TTC549 (cell line): Measurements from ENCODE around the gene LPP.

Experiments
- FAIRE-seq: peaks from 2 replicates; lab custom pipeline; 2012; peaks lifted over from hg19 to GRCh38; lab: Jason Lieb, UNC

LPP gene

DNA sequence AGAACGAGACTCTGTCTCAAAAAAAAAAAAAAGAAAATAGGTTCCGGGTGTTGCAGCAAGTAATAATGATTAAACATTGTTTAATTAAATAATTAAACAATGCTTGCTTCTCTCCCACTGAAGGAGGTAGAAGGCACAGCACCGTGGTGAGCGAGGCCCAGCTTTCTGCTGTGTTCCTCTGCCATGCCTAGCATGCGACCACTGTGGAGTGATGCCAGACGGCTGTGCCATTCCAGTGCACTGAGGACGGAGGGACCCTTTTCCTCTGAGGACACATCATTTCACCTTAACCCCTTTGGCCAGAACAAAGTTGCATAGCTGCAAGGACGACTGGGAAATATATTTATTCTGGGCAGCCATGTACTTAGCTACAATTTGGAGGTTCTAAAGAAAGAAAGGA lies 695.0 kb downstream of the LPP start:
- FAIRE-seq: no peak

DNA sequence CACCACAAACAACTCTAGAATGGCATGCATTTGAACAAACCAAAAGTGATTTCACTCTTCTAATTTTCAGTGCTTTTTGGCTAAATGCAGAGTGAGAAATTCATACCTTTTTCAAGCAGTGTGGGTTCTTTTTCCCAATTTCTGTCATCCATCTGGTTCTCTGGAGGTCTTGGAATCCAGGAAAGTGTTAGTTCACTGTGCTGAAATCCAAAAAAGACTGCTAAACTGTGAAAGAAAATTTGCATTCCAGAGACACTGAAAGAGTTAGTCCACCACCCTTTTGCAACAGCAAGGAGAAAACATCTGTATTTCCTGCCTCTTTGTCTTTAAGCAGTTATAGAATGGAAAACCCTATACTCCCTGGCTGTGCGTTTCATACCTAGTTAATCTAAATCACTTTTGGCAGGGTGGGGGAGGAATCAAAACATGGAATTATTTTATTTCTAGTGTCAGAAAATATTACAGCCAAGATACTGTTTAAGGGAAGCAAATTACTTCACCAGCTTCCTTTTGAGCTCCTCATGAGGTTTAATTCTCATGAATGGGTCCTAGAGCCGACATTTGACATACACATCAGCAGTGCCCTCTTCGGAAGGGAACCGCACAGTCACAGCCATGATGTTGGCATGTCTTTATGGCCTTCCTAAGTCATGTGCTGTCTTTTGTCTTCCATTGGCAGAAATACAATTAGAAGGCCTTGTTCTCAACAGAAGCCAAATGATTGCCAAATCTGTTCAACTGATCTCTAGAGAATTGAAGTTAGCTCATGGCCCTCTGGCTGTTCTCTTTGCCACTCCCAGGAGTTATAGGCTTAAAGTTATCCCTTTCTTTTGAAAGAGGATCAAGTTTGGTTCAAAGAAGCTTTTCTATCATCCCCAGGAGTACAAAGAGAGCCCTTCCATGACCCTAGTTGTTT lies 700.2 kb downstream of the LPP start:
- FAIRE-seq: no peak

GRCh38 chr3:188854772-188855149 lies 700.8 kb downstream of the LPP start:
- FAIRE-seq: no peak

DNA sequence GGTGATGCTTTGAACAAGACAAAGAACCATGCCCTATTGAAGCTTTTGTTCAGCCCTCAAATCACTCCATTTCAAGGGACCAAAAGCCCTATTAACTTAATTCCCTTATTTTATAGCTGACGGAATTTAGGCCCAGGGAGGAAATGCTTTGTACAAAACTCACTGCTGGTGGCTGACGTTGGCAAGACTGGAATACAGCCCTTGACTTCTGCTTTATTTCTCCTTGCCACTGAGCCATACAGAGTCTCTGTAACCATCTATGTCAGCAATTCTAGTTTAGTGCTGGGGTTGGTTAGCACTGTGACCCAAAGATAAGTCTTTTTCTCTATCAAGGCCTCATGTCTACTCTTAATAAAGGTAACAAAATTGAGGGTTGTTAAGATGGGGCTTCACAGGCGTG lies 701.7 kb downstream of the LPP start:
- FAIRE-seq: no peak

- no peak for FAIRE-seq
These were observed 706.2 kb downstream of the LPP start for GRCh38 chr3:188860147-188860546.

DNA sequence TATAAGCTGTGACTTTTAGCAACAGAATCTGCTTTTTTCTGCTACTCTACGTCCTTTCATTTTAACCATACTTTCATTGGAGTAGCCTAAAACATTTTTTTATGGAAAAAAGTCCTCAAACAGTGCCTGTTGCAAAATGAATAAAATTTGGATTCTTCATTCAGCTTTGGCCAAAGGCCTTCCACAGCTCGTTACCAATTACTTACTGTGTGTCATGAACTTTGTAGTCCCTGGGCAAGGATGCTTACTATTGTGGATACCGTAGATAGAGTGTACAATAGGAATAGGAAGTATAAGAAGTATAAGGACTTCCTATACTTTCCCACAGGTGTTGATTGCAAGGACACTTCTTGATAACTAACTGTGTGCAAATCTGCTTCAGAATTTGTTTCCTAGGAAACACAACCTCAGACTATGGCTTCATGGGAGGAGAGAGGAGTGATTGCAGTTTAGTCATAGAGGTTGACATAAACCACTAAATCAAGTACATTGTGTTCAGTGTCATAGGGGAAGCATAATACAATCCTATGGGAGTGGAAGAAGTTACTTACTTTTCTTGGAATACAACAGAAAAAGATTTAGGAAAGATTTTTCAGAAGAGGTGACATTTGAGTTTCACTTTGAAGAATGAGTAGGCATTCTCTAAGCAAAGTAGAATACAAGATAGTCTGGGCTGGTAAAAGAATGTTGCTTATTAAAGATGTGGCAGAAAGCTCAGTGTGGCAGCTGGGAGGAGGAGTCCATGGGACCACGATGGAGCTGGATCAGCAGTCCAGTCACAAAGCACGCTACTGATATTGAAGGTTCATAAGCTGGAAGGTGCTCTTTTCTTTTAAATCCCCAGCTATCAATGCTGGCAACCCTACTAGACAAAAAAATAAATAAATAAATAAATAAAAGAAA lies 708.1 kb downstream of the LPP start:
- FAIRE-seq: no peak

DNA sequence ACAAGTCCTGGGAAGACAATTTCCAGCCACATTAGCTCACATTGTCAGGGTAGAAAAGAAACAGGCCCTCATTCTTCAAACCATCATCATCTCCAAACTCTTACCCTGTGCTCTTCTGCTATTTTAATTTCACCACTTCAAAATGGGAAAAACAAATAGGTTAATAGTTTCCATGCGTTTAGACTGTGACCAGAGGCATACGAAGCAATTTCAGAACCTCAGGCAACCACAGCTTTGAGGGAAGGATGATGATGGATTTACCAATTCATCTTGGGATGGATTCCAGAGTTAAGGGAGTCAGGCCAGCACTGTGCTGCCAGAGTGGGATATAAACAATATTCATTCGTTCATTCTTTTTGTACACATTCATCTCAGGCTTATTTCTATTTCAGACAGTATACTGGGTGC lies 710.0 kb downstream of the LPP start:
- FAIRE-seq: no peak

DNA sequence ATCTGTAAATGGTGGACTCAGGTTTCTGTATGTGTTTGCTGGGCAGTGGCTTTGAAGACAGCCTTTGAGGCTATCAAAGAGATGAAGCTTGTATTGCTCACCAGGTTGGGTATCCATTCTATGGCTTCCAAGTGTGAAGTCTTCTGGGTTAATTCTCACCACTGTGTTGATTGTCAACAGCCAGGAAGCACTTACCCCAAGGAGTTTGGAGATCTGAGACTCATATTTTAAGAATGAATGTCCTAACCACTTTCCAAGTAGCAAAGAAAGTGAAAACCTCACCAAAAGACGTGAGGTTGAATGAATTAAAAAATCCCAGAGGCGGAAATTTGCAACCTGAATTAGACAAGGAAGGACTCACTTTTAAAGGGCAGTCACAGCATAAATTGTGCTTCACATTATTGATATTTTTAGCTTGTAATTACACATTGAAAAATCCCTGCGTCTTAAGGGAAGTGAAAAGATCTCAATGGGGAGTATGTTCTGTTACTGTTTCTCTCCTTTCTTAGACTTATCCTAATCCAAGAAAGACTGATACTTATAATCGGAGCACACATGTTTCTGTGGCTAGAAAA lies 713.8 kb downstream of the LPP start:
- FAIRE-seq: no peak

GRCh38 chr3:188868803-188869202 lies 714.8 kb downstream of the LPP start:
- no peak for FAIRE-seq

- FAIRE-seq: no peak
These were observed 715.7 kb downstream of the LPP start for GRCh38 chr3:188869628-188870027.

DNA sequence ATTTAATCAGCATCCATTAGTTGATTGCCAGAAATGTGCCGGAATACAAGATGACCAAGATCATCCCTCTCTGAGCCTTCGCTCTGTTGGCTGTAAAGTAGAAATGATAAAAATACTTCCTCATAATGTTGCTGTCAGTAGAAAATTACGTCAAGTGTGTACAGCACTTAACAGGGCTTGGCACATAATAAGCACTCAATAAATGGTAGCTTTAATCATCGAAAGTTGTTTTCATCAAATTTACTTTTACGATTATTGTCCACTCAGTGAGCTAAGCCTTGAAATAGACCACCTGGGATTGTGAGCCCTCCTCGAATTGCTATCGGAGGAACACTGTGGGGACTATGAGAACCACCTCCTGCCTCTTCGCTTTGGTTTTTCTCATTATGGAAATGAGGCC lies 716.5 kb downstream of the LPP start:
- FAIRE-seq: no peak

DNA sequence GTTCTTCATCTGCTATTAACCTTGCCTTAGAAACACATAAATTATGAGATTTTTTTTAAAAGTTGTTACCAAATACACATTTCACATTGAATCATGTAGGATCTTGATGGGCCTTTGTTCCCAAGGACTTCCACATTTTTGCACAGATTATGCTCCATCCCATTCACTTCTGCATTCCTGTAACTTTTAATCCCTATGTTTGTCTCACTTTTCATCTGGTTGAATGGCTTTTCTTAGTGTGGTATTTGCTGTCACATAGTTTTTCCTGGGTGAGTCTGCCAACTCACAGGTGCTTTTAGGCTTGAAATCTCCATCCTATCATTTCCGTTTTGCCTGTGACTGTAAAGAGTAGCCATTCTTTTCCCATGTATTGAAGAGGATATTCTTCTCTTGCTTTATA lies 720.6 kb downstream of the LPP start:
- FAIRE-seq: no peak

- no peak for FAIRE-seq
These were observed 721.5 kb downstream of the LPP start for GRCh38 chr3:188875413-188875812.

GRCh38 chr3:188876370-188876769 lies 722.4 kb downstream of the LPP start:
- FAIRE-seq: no peak

DNA sequence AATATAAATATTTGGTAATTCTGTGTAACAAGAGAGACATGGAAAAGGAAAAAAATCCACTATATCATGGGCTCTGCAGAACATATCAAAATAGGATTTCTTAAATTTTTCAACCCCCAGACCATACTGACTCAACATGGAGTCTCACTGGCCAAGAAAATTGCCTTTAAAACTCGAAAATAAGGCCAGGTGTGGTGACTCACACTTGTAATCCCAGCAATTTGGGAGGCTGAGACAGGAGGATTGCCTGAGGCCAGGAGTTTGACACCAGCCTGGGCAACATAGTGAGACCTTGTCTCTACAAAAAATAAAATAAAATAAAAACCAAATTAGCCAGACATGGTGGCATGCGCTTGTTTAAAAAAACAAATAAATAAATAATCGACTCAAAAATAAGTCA lies 723.4 kb downstream of the LPP start:
- FAIRE-seq: no peak

- FAIRE-seq: no peak
These were observed 724.1 kb downstream of the LPP start for GRCh38 chr3:188878076-188878475.

- FAIRE-seq: no peak
These were observed 728.1 kb downstream of the LPP start for GRCh38 chr3:188881954-188882641.

DNA sequence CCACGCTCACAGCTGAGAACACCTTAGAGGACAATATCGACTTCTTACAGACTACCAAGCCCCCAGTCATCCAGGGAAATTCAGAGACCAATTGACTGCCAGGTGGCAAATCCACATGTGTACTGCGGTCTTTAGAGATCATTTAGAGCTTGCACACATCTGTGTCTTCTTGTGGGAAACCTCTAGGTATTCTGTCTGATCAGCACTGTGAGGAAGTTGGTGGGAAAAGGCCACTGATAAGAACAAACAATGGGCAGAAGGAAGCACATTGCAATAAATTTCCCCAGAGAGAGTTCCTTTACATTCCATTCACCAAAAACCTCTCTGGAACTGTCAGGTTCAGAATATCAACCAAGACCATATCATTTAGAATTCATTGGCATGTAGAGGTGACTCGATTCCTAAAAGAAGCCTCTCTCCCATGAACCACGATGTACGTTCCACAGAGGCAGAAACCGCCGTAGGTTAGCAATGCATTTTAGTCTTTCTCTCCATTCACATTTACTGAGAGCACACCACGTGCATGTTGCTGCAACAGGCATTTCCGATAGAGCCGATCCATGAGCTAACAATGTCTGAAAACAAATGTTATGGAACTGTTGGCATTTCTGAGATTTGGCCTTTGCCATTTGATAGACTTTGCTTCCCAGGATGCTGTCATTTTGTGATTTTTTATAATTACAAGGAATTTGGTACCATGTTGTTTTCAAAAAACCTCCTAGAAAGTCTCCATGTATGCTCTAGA lies 730.5 kb downstream of the LPP start:
- FAIRE-seq: no peak

DNA sequence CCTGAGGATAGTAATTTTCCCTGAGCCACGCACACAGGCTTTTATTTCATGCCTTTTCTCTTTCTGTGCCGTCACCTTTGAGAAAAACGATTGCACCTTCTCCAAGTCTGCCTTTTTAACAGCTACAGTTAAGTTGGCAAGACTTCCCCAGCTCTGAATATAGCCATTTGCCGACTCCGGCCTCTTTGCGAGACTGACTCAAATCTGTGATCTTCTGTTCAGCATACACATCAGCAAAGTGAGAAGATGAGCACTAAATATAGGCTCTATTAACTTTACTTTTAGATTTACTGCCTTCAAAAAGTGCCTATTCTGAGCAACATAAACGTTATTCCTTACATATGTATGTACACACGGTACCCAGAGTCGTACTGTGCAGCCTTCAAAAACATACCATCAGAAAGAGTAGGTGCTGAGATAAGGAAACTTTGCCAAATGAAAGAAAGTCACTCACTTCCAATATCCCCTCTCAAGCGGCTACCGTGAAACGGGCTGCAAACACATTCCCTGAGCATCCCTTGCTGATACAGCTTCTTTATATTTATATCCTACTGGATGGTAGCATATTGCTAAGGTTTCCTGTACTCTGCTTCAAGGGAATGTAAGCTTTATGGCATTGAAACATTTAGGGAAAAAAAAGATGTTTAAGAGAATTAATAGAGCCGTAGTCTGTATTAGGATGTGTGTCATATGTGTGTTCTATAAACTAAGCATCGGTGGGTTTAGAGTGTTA lies 734.5 kb downstream of the LPP start:
- no peak for FAIRE-seq

DNA sequence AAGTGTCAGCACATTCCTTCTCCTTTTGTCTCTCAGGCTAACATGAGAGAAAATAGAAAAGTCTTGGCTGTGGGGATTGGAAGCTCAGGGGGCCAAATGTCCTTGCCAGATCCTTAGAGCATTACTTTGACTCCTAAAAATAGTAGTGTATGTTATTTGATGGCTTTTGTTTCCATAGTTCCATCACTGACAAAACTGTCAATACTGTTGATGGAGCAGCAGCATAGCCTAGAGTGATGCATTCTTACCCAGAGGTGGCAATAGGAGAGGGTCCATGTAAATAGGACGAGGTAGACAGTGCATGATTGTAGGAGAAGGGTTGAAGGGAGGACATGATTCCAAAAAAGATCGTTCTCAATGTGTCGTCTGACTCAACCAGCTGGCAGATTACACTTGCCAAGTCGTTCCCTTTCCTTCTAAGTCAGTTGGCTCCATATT lies 735.1 kb downstream of the LPP start:
- FAIRE-seq: no peak
